GM18951 (cell line): ENCODE measurements around the gene SERPINA1.

Experiments used
- POLR2A ChIP-seq: IDR thresholded peaks from 4 replicates; pipeline ENCODE4 v1.6.1; 2011; ENCODE audit warnings: mild to moderate bottlenecking; ENCODE audit not compliant: insufficient read length, insufficient read depth; ENCODE audit errors: extremely low read depth
- in situ Hi-C: fragments of 300-500 bp; cut with MboI; formaldehyde crosslinking; loops from one replicate; pipeline ENCODE4 v1.12.0; 2022; ENCODE audit warnings: low sequenced_read_pairs, mixed read lengths, inconsistent platforms; ENCODE audit not compliant: unreplicated experiment

Gene SERPINA1

GRCh38 chr14:94385553-94386057 lies 2.8 kb downstream of the SERPINA1 start:
- no peak for TF ChIP-seq POLR2A
- in situ Hi-C loops: no loop called here

GRCh38 chr14:94384342-94384741 lies 4.1 kb downstream of the SERPINA1 start:
- no peak for TF ChIP-seq POLR2A
- in situ Hi-C loops: no loop called here

GRCh38 chr14:94383777-94384176 lies 4.6 kb downstream of the SERPINA1 start:
- TF ChIP-seq POLR2A: no peak
- in situ Hi-C loops: no loop called here

- TF ChIP-seq POLR2A: no peak
- in situ Hi-C loops: no loop called here
These were observed 5.4 kb downstream of the SERPINA1 start for GRCh38 chr14:94382716-94383596.

GRCh38 chr14:94382099-94382715 lies 6.2 kb downstream of the SERPINA1 start:
- in situ Hi-C loops: no loop called here
- TF ChIP-seq POLR2A: no peak

GRCh38 chr14:94381149-94382030 lies 7.0 kb downstream of the SERPINA1 start:
- in situ Hi-C loops: no loop called here
- no peak for TF ChIP-seq POLR2A

- TF ChIP-seq POLR2A: no peak
- in situ Hi-C loops: no loop called here
These were observed 7.9 kb downstream of the SERPINA1 start for GRCh38 chr14:94380225-94381148.

- in situ Hi-C loops: no loop called here
- no peak for TF ChIP-seq POLR2A
These were observed 8.8 kb downstream of the SERPINA1 start for GRCh38 chr14:94379291-94380224.

- no peak for TF ChIP-seq POLR2A
- in situ Hi-C loops: no loop called here
These were observed 9.7 kb downstream of the SERPINA1 start for GRCh38 chr14:94378527-94379290.

- in situ Hi-C loops: no loop called here
- no peak for TF ChIP-seq POLR2A
These were observed 10.4 kb downstream of the SERPINA1 start for GRCh38 chr14:94377866-94378470.
